Keratinocyte (primary cell): ENCODE results near the gene OSTN. TPM values are rescaled to one million over a fixed set of nuclear protein-coding genes. Genes with fewer than 3 reads are reported as not detected.

Experiments
- DNase-seq: peaks from one replicate; pipeline ENCODE4 v3.0.0-alpha.2; 2011; ENCODE audit warnings: low read depth, missing footprints, low spot score
- FAIRE-seq: peaks from 2 replicates; lab custom pipeline; 2011; peaks lifted over from hg19 to GRCh38; lab: Jason Lieb, UNC
- H2AFZ ChIP-seq: 2 replicates; pipeline ENCODE4 v1.6.0; 2012; ENCODE audit warnings: low read length, control low read depth, inconsistent platforms; ENCODE audit not compliant: control insufficient read depth
- H3K27ac ChIP-seq: 2 replicates; pipeline ENCODE4 v1.5.1; 2011; ENCODE audit warnings: low read length; ENCODE audit not compliant: control insufficient read depth, insufficient read depth
- H3K27me3 ChIP-seq: 3 replicates; pipeline ENCODE4 v1.6.0; 2011; ENCODE audit warnings: low read length; ENCODE audit not compliant: control insufficient read depth, insufficient read depth; ENCODE audit errors: extremely low read depth
- H3K36me3 ChIP-seq, 2 experiments: 2 replicates in 1 of 2; 3 replicates in 1 of 2; pipeline ENCODE4 v1.5.1; 2011; ENCODE audit warnings: low read length in 2 of 2, mild to moderate bottlenecking in 1 of 2; ENCODE audit not compliant: control insufficient read depth in 2 of 2, insufficient read depth in 2 of 2; ENCODE audit errors: extremely low read depth in 1 of 2
- H3K4me1 ChIP-seq: 3 replicates; pipeline ENCODE4 v1.5.1; 2011; ENCODE audit warnings: low read length; ENCODE audit not compliant: control insufficient read depth, insufficient read depth; ENCODE audit errors: extremely low read depth
- H3K4me2 ChIP-seq: 3 replicates; pipeline ENCODE4 v1.6.0; 2011; ENCODE audit warnings: low read depth, low read length; ENCODE audit not compliant: control insufficient read depth, insufficient read depth; ENCODE audit errors: extremely low read depth
- H3K4me3 ChIP-seq, 3 experiments: fragments of 200-600 bp in 1 of 3; sonication (generic) in 1 of 3; 2 replicates in 2 of 3; 3 replicates in 1 of 3; pipeline ENCODE4 v1.5.1; 2011 to 2016; ENCODE audit warnings: low read length in 3 of 3, mild to moderate bottlenecking in 3 of 3, control low read depth in 2 of 3, inconsistent platforms in 1 of 3, low read depth in 1 of 3, mixed read lengths in 1 of 3, mixed run types in 1 of 3, moderate library complexity in 1 of 3; ENCODE audit not compliant: control insufficient read depth in 2 of 3, insufficient read depth in 2 of 3; ENCODE audit errors: extremely low read depth in 1 of 3
- H3K79me2 ChIP-seq: 2 replicates; pipeline ENCODE4 v1.6.0; 2012; ENCODE audit warnings: low read length; ENCODE audit not compliant: control insufficient read depth, insufficient read depth
- H3K9ac ChIP-seq: 3 replicates; pipeline ENCODE4 v1.6.0; 2011; ENCODE audit warnings: low read length; ENCODE audit not compliant: control insufficient read depth, insufficient read depth; ENCODE audit errors: extremely low read depth
- H3K9me1 ChIP-seq: 3 replicates; pipeline ENCODE4 v1.6.0; 2011; ENCODE audit warnings: low read length; ENCODE audit not compliant: control insufficient read depth, insufficient read depth; ENCODE audit errors: extremely low read depth
- H3K9me3 ChIP-seq: 2 replicates; pipeline ENCODE4 v1.5.1; 2012; ENCODE audit warnings: low read depth, low read length; ENCODE audit not compliant: control insufficient read depth
- H4K20me1 ChIP-seq: 3 replicates; pipeline ENCODE4 v1.6.0; 2011; ENCODE audit warnings: low read length; ENCODE audit not compliant: control insufficient read depth, insufficient read depth; ENCODE audit errors: extremely low read depth
- EZH2 ChIP-seq: IDR thresholded peaks from one replicate; pipeline ENCODE4 v1.6.1; 2012; ENCODE audit warnings: inconsistent platforms, mild to moderate bottlenecking, low read length, moderate library complexity
- dilution Hi-C: fragments of 300-500 bp; cut with MboI; formaldehyde crosslinking; loops from one replicate; pipeline ENCODE4 v1.7.0; 2020; ENCODE audit warnings: low sequenced_read_pairs; ENCODE audit not compliant: extremely low pct_ligation_motif_present
- polyA plus RNA-seq, 5 experiments: library from polyadenylated mRNA; depleted of rRNA in 3 of 5; stranded (reverse) in 3 of 5; stranded (forward) in 1 of 5; unstranded in 1 of 5; fragments of >200 nt; gene quantifications; 1 replicate in 1 of 5; 2 replicates in 3 of 5; 3 replicates in 1 of 5; pipeline versions ENCODE4 v1.2.1 to v1.2.3, GENCODE V29; 2011 to 2012; ENCODE audit warnings: missing spikeins in 2 of 5, low read depth in 1 of 5, low replicate concordance in 1 of 5
- TF ChIP-seq, protein P1 (sequence below), 3 experiments: IDR thresholded peaks in 1 of 3; conservative IDR thresholded peaks in 1 of 3; optimal IDR thresholded peaks in 1 of 3; 2 replicates in 2 of 3; 3 replicates in 1 of 3; pipeline versions ENCODE3 to v1.5.1; 2011; ENCODE audit warnings: low read length in 3 of 3, mild to moderate bottlenecking in 3 of 3, moderate library complexity in 2 of 3, control low read depth in 1 of 3, inconsistent platforms in 1 of 3; ENCODE audit not compliant: insufficient read depth in 2 of 3; ENCODE audit errors: extremely low read depth in 1 of 3

The OSTN gene
- polyA plus RNA-seq, 1 donor (not counting 4 experiments of a cell fraction or from before 2014, with no cell fraction given), result not detected

DNA sequence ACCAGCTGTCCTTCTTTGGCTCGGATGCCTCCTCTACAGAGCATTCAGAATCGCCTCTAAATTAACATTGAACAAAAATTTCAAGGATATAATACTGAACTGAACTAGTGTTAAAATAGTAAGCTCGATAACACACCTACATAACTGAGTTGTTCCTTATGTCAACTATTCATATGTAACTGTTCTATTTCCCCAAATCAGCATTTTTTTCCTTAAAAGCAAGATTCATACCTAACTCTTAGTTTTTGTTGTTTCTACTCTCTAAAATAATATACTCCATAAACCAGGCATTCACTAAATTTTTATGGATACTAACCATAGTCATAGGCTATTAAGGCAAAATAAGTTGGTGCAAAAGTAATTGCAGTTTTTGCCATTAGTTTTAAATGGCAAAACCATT lies 32.7 kb upstream of the OSTN start:
- Histone ChIP-seq H3K9ac (no peak overlapping the region), H3K9me3 (no peaks in the 10 kb centered on the region), H3K27ac (no peak overlapping the region), H3K9me1 (no peaks in the 10 kb centered on the region), H4K20me1 (no peaks in the 10 kb centered on the region), H3K4me2 (no peak overlapping the region), H3K27me3 (no peaks in the 10 kb centered on the region), H3K4me1 (no peaks in the 10 kb centered on the region), H3K79me2 (no peaks in the 10 kb centered on the region), H3K36me3 (no peaks in the 10 kb centered on the region), H2AFZ (no peak overlapping the region), H3K4me3 (no peak overlapping the region)
- FAIRE-seq, result no peak
- dilution Hi-C loops, result no loop called here
- TF ChIP-seq, protein P1, sequence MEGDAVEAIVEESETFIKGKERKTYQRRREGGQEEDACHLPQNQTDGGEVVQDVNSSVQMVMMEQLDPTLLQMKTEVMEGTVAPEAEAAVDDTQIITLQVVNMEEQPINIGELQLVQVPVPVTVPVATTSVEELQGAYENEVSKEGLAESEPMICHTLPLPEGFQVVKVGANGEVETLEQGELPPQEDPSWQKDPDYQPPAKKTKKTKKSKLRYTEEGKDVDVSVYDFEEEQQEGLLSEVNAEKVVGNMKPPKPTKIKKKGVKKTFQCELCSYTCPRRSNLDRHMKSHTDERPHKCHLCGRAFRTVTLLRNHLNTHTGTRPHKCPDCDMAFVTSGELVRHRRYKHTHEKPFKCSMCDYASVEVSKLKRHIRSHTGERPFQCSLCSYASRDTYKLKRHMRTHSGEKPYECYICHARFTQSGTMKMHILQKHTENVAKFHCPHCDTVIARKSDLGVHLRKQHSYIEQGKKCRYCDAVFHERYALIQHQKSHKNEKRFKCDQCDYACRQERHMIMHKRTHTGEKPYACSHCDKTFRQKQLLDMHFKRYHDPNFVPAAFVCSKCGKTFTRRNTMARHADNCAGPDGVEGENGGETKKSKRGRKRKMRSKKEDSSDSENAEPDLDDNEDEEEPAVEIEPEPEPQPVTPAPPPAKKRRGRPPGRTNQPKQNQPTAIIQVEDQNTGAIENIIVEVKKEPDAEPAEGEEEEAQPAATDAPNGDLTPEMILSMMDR (optimal IDR thresholded peaks at IDR 0.05 in 1 of 3, IDR thresholded peaks at IDR 0.05 in 1 of 3, conservative IDR thresholded peaks at IDR 0.05 in 1 of 3; ENCODE audit: extremely low read depth in 1 of 3, insufficient read depth in 2 of 3, low read length in 3 of 3), result no peak
- no peak for TF ChIP-seq EZH2
- DNase-seq, result no peak

DNA sequence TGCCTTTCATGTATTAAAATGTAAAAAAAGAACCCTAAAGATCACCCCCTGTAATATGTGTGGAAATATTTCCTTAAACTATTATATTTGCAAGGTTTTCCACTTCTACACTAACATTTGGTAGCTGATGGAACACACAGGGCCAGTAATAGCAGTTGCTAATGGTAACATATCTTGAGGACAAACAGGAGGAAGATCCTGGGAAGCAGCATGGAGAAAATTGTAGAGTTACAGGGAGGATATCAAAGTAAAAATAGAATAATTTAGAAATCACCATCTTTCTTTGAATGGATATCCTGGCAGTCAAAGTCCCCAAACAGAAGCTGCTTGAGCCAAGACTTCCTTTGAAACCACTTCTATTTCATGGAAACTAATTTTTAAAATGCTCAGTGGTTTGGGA lies 29.5 kb upstream of the OSTN start:
- H3K36me3 ChIP-seq, result no peaks in the 10 kb centered on the region
- no peaks in the 10 kb centered on the region for H4K20me1 ChIP-seq
- H3K9ac ChIP-seq, result no peak overlapping the region
- H3K4me1 ChIP-seq, result no peaks in the 10 kb centered on the region
- no peaks in the 10 kb centered on the region for H3K27me3 ChIP-seq
- no peaks in the 10 kb centered on the region for H3K9me3 ChIP-seq
- no peaks in the 10 kb centered on the region for H3K79me2 ChIP-seq
- no peaks in the 10 kb centered on the region for H3K9me1 ChIP-seq
- no peak overlapping the region for H2AFZ ChIP-seq
- no peak for DNase-seq
- no peak overlapping the region for H3K27ac ChIP-seq
- no peak for TF ChIP-seq EZH2
- TF ChIP-seq, protein P1 (optimal IDR thresholded peaks at IDR 0.05 in 1 of 3, IDR thresholded peaks at IDR 0.05 in 1 of 3, conservative IDR thresholded peaks at IDR 0.05 in 1 of 3; ENCODE audit: extremely low read depth in 1 of 3, insufficient read depth in 2 of 3, low read length in 3 of 3), result no peak
- no peak overlapping the region for H3K4me2 ChIP-seq
- no peak overlapping the region for H3K4me3 ChIP-seq
- dilution Hi-C loops, result no loop called here
- no peak for FAIRE-seq
